Measurements from ENCODE around the gene TDRKH.

TDRKH gene

GRCh38 chr1:151790071-151790939 lies at the start of gene TDRKH:
Gene TDRKH, minus strand, starts transcription at chr1:151790500. Its CDS starts 7,478 bp downstream, at chr1:151783022.
- Histone ChIP-seq H4K20me1 (ENCODE audit: insufficient read depth, low read length) (no peaks in the 10 kb centered on the region), H3K4me2 (ENCODE audit: insufficient read depth, low read length) (peak within 1 kb of the TSS; percentile 91), H3K79me2 (ENCODE audit: insufficient read depth, low read length) (peaks cover 42% of the 10 kb centered on the region), H3K4me3 (ENCODE audit: low read depth in 1 of 2, low read length in 2 of 2) (peak within 1 kb of the TSS; percentile 41 to 80), H3K27ac (ENCODE audit: low read length) (peak within 1 kb of the TSS; percentile 79), H2AFZ (ENCODE audit: low read depth, low read length) (peak within 1 kb of the TSS; percentile 84), H3K9ac (ENCODE audit: low read depth, low read length) (peak within 1 kb of the TSS; percentile 67), H3K4me1 (ENCODE audit: insufficient read depth, low read length) (peaks cover 32% of the 10 kb centered on the region), H3K36me3 (ENCODE audit: insufficient read depth, low read length) (peaks cover 7% of the 10 kb centered on the region; the same call in 1 of the 2 replicates), H3K27me3 (ENCODE audit: insufficient read depth, low read length, poor library complexity) (no peaks in the 10 kb centered on the region), H3K9me3 (ENCODE audit: insufficient read depth, low read length, severe bottlenecking) (no peaks in the 10 kb centered on the region)
- DNase-seq (peak; percentile 99), ATAC-seq (ENCODE audit: insufficient read depth, low read depth) (peak; percentile 96)
- peak; percentile 90 for TF ChIP-seq EZH2 (IDR thresholded peaks at IDR 0.05; ENCODE audit: borderline replicate concordance, low read depth, low read length, severe bottlenecking)
- peak; percentile 61 for TF ChIP-seq CTCF (IDR thresholded peaks at IDR 0.05; ENCODE audit: borderline replicate concordance, extremely low read depth, low read length, poor library complexity, severe bottlenecking)

- no peak within 1 kb of the TSS for H3K9ac ChIP-seq (ENCODE audit: low read depth, low read length)
Measured at GRCh38 chr1:151839457-151840403, 49.4 kb upstream of the TDRKH start, which contains the start of gene C2CD4D. Gene C2CD4D, minus strand, starts transcription at chr1:151839820. Its CDS starts 831 bp downstream, at chr1:151838989.

GRCh38 chr1:151839082-151839412 lies 48.7 kb upstream of the TDRKH start:
- Histone ChIP-seq H3K9me3 (ENCODE audit: insufficient read depth, low read length, severe bottlenecking) (no peaks in the 10 kb centered on the region), H3K4me3 (ENCODE audit: low read depth in 1 of 2, low read length in 2 of 2) (no peak overlapping the region), H3K27me3 (ENCODE audit: insufficient read depth, low read length, poor library complexity) (no peaks in the 10 kb centered on the region), H3K9ac (ENCODE audit: low read depth, low read length) (no peak overlapping the region), H3K27ac (ENCODE audit: low read length) (no peak overlapping the region), H3K4me1 (ENCODE audit: insufficient read depth, low read length) (peaks cover 29% of the 10 kb centered on the region), H2AFZ (ENCODE audit: low read depth, low read length) (no peak overlapping the region), H3K4me2 (ENCODE audit: insufficient read depth, low read length) (no peak overlapping the region), H3K36me3 (ENCODE audit: insufficient read depth, low read length) (no peaks in the 10 kb centered on the region), H3K79me2 (ENCODE audit: insufficient read depth, low read length) (no peaks in the 10 kb centered on the region), H4K20me1 (ENCODE audit: insufficient read depth, low read length) (no peaks in the 10 kb centered on the region)
- TF ChIP-seq EZH2 (IDR thresholded peaks at IDR 0.05; ENCODE audit: borderline replicate concordance, low read depth, low read length, severe bottlenecking) (no peak), CTCF (IDR thresholded peaks at IDR 0.05; ENCODE audit: borderline replicate concordance, extremely low read depth, low read length, poor library complexity, severe bottlenecking) (no peak)
- ATAC-seq (ENCODE audit: insufficient read depth, low read depth) (no peak), DNase-seq (no peak)

More at GRCh38 chr1:151839457-151840403, 49.4 kb upstream of the TDRKH start, which contains the start of gene C2CD4D:
- Histone ChIP-seq H3K4me2 (ENCODE audit: insufficient read depth, low read length) (no peak within 1 kb of the TSS), H3K27me3 (ENCODE audit: insufficient read depth, low read length, poor library complexity) (no peaks in the 10 kb centered on the region), H3K79me2 (ENCODE audit: insufficient read depth, low read length) (no peaks in the 10 kb centered on the region), H3K9me3 (ENCODE audit: insufficient read depth, low read length, severe bottlenecking) (no peaks in the 10 kb centered on the region), H3K36me3 (ENCODE audit: insufficient read depth, low read length) (no peaks in the 10 kb centered on the region), H3K4me1 (ENCODE audit: insufficient read depth, low read length) (peaks cover 23% of the 10 kb centered on the region), H3K27ac (ENCODE audit: low read length) (no peak within 1 kb of the TSS), H2AFZ (ENCODE audit: low read depth, low read length) (no peak within 1 kb of the TSS), H4K20me1 (ENCODE audit: insufficient read depth, low read length) (no peaks in the 10 kb centered on the region), H3K4me3 (ENCODE audit: low read depth in 1 of 2, low read length in 2 of 2) (no peak within 1 kb of the TSS)
- ATAC-seq (ENCODE audit: insufficient read depth, low read depth) (no peak), DNase-seq (no peak)
- TF ChIP-seq EZH2 (IDR thresholded peaks at IDR 0.05; ENCODE audit: borderline replicate concordance, low read depth, low read length, severe bottlenecking), result no peak

Data from DND-41 (cell line).